ENCODE results near the gene PRXL2B.

The PRXL2B gene

DNA sequence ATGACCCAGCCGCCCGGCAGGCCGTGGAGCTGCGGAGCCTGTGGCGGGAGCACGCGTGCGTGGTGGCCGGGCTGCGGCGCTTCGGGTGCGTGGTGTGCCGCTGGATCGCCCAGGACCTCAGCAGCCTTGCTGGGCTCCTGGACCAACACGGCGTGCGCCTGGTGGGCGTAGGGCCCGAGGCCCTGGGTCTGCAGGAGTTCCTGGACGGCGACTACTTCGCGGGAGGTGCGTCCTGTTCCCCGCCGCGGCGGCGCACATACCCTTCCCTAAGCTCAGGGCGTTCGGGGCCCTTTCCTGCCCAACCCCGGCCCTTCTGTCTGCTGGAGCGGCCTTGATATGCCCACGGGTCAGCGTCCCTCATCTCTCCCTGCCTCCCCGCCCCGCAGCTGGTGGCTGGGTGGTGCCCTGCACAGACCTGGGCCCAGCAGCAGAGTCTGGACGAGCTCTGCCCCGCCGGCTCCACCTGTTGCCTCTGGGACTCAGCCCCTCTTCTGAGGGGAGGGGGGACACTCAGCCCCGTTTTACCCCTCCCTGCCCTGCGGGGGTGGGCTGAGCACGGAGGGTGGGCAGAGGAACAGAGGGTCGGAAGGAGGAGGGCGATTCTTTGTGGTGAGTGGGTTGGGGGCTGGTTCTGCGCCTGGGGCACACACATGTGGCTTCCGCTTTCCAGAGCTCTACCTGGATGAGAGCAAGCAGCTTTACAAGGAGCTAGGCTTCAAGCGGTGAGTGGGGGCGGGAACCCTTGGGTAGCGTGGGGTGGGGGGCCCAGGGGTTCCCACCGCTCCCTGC lies 688 bp downstream of the PRXL2B start:
- DNase-seq = peak; percentile 43

DNA sequence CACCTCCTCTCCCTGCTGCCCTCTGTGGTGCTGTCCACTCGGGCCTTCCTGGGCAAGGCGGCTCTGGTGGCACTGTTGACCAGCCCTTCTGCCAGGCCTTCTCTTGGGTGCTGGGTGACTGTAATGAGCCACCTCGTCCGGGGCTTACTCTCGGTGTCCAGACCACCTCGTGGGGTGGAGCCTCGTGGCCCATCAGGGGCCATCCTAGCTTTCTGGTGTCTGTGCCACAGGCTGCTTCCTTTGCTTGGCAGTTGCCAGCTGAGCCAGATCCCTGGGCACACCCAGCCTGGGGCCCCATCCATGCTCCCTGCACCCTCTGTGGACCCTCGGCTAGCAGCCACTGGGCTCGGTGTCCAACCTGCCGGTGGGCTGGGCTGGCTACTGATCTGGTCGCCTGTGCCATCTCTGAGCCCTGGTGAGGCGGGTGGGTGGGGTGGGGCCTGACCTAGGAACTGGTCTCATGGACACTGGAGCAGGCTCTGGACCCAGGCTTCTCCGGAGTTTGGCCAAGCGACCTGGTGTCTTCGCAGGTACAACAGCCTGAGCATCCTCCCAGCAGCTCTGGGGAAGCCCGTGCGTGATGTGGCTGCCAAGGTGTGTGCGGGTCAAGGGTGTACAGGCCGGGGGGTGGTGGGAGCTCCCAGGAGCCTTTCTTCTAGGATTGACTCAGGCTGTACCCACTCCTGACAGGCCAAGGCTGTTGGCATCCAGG lies 1.4 kb downstream of the PRXL2B start:
- no peak for DNase-seq

DNA sequence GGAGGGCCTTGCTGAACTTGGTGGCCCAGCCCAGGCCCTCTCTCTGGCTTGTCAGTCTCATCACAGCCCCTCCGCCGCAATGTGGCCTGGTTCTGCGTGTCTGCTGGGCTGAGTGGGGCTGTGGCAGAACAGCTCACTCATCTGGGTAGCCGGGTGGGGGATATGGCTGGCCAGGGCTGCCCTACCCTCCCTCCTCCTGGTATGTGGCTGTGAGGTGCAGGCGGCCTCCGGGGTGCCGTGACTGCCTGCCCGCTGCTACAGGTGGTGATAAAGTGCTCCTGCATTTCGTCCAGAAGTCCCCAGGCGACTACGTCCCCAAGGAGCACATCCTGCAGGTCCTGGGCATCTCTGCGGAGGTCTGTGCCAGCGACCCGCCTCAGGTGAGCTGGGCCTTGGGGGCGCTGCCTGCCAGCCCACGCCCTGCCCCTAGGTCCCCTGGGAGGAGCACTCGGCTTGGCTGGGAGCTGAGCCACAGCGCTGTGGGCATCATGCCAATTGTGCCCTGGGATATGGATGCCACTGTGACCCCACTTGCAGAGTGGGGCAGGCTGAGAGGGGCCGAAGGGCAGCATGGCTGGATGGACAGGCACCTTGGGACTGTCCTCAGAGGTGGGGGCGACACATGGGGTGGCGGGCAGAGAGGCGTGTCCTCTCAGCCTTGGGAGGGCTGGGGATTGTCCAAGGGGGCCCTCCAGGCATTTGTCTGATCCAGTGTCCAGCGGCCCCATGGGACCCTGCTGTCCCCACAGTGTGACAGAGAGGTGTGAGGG lies 2.3 kb downstream of the PRXL2B start:
- no peak for DNase-seq

DNA sequence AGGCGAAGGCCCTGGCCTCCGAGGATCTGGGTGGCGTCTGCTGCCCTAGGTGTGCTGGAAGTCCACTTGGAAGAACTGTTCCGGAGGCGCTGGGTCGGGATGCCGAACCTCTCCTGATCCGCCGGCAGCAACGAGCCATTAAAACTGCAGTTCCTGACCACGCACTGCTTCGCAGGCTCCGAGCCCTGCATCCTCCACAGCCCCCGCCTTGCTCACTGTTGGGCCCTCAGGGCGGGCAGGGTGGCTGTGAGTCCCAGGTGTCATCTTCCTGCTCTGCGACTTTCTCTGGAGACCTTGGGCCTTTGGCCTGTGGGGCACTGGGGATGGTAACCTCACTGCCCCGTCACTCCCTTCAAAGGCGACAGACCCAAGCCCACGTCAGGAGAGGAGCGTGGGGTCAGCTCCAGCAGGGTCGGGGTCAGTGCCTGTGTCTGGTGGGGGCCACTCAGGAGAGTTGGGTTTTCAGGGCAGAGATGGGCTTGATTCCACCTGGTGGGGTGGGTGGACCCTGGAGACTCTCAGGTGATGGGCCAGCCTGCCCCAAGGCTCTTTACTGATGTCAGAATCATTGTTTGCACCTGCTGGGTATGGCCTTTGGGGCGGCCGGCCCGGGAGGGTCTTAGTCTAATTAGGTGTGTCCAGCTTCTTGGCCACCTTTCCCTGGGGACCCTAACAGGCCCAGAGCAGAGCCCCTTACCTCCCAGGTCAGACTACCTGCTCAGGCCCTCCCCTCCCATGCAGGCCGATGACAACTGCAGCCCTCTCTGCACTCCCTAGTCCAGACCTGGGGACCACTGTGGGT lies 3.1 kb downstream of the PRXL2B start:
- no peak for DNase-seq

DNA sequence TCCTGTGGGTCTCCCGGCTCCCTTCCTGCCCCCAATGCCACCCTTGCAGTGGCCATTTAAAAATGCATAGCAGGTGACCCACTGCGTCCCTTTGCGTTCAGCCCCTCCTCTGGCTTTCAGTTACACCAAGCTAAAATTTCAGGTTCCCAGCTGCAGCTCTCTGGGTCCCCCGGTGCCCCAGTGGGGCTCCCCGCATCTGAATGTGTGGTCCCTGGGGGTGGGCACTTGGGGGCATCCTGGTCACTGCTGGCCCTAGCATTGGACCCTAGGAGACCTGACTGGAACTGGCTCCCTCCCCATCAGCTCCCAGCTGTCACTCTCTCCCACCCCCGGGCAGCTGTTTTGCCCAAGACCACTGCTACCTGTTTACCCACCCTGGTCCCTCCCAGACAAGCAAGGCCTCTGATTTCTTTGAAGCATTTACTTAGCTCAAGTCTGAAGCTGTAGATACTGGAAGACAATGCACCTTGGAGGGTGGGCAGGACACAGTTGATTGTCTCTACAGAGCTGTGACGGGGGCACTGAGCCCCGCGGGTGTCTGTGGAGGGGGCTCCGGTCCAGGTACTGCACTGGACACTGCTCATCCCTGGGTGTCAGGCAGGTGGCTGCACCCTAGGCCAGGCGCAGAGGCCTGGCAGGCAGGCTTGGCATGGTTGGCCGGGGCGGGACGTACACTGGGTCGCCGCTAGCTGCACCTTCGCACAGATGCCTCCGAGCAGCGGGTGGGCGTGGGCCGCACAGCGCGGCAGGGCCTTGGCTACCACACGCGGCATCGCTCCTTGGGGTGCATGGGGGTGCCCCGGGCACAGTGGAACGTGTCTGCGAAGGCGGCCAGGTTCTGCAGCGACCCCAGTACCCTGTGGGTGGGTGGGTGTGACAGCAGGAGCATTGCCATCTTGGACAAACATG lies 3.9 kb downstream of the PRXL2B start:
- no peak for DNase-seq

DNA sequence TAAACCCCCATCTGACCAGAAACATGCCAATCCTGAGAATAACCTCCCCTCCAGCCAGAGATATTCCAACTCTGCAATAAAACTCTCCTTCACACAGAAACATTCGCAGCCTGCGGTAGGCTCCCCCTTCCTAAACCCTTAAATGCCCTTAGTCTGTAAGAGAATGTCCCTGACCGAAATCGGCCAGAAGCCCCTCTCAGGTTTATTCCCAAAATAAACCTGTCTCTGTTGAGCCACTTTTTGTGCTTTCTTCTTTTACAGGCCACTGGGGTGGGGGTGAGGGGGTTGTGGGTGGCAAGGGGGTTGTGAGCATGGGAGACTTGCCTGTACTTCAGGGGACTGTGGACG lies 4.6 kb downstream of the PRXL2B start:
- no peak for DNase-seq

DNA sequence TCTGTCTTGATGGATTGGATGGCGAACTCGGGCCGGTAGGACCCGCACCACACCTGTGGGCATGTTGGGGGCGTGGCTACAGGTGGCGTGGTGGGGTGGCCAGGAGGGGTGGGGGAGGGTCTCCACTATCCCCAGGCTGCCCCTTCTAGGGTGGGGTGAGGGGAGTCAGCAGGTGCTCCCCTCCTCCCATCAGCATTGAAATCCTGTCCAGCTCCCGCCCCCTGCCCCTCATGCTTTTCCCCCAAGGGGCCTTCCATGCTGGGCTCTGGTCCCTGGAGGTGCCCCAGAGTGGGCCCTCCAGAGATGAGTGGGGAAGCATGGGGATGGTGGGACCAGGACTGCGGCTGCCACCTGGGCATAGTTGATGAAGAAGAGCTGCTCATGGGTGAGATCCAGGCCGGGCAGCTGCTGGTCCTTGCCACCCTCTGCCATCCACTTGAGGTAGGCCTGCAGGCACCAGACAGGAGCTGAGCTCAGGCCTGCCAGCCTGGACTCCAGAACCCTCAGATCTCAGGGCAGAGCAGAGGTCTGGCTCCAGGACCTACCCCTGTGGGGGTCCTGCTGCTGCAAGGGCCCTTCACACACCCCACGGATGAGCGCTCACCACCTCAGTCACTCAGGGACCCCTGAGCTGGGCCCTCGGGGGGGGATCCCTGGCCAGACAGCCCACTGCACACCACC lies 5.1 kb downstream of the PRXL2B start:
- no peak for DNase-seq

DNA sequence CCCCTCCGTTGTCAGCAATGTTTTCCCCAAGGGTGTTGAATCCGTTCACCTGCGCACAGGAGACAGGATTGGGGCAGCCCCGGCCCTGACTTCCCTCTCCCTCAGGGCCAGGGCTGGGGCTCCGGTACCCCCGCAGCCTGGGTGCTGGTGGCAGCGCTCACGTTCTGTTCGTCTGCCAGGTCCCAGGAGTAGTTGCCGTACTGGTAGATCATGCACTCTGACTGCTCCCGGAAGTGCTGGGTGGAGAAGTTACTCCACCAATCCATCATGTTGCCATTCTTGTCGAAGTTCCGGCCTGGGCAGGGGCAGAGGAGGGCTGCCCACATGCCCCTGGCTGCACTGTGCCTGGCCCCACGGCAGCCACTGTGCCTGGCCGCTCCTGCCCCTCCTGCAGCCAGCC lies 6.1 kb downstream of the PRXL2B start:
- DNase-seq = no peak

DNA sequence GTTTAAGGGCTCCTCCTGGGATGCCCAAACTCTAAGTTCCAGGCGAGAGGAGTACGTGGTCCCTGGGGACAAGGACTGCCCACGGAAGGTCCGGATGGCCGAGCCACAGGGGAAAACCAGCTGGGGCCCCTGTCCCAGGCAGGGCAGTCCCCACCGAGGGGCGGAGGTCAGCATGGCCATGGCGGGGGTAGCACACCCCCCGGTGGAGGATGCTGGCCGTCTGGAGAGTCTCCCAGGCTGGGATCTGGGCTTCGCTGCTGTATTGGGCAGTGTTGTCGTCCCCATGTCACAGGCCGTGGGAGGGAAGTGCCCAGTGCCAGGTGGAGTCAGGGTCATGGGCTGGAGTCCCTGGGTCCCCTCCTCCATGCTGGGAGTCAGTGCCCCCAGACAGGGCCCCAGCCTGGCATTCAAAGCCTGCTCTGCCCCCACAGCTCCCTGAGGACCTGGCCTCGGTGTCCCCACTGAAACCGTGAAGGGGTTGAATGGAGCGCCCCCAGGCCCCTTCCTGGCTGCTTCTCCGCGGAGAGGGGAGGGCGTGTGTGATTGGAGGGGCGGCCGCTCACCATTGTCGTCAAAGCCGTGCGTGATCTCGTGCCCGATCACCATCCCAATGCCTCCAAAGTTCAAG lies 6.8 kb downstream of the PRXL2B start:
- DNase-seq = no peak

DNA sequence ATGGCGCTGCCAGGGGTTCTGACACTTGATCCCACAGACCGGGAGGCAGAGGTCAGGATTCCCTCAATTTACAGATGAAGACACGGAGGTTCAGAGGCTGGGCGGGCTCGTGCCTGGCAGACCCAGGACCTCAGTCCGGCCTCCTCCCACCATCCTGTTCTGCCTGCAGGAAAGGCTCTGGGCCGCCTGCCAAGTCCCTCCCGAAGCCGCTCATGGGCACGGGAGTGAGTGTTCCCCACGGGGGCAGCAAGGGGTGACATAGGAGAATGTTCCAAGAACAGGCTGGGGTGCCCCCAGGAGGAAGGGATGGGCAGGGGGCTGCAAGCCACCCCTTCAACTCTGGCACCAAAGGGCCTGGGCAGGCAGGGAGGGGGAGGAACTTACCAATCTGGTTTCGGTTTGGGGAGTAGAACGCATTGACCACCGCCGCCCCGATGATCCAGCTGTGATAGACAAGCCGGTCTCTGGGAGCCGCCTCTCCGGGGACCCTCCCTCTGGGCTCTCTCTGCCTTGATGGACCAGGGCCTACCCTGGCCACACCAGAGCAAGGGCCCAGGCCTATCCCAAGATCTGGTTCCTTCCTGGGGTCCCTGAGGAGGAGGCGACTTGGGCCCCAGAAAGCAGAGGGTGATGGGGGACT lies 7.5 kb downstream of the PRXL2B start:
- no peak for DNase-seq

DNA sequence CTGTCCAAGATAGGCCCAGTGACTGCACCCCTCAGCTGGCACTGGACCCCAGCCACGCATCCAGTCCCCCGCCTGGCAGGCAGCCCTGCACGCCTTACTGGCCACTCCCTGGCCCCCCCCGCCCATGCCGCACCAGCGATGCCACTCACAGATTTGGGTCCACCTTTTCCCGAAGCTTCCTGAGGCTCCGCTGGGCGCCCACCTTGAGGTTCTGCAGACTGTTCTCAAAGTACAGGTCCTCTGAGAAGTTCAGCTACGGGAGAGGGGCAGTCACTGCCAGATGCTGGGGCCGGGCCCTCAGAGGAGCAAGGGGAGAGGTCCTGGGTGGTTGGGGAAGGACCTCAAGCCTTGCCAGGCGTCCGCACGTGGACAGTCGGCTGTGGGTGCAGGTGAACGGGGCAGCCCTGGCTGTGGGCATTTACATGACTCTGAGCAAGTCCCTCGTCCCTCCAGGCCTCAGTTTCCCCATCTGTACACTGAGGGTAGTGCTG lies 8.1 kb downstream of the PRXL2B start:
- no peak for DNase-seq

DNA sequence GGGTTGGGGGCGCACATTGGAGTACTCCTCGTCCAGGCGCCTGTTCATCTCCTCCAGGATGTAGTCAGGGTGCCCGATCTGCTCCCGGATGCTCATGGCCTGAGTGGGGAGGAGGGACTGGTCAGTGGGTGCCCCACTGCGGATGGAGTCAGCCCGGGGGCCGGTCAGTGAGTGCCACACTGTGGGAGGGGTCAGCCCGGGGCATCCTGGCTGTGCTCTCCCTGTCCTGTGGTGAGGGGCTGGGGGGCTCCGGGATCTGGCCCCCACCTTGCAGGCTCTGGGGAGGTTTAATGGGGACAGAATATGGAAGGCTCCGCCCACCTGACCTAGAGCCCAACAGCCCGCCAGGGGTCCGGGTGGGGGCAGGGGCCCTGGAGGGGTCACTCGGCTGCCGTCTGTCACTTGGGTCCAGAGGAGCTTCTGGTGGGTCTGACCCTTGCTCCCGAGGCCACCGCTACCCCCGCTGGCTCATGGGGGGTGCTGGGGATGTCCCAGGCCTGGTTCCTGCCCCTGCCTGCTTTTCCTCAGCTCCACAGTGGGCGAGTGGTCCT lies 8.8 kb downstream of the PRXL2B start:
- no peak for DNase-seq

DNA sequence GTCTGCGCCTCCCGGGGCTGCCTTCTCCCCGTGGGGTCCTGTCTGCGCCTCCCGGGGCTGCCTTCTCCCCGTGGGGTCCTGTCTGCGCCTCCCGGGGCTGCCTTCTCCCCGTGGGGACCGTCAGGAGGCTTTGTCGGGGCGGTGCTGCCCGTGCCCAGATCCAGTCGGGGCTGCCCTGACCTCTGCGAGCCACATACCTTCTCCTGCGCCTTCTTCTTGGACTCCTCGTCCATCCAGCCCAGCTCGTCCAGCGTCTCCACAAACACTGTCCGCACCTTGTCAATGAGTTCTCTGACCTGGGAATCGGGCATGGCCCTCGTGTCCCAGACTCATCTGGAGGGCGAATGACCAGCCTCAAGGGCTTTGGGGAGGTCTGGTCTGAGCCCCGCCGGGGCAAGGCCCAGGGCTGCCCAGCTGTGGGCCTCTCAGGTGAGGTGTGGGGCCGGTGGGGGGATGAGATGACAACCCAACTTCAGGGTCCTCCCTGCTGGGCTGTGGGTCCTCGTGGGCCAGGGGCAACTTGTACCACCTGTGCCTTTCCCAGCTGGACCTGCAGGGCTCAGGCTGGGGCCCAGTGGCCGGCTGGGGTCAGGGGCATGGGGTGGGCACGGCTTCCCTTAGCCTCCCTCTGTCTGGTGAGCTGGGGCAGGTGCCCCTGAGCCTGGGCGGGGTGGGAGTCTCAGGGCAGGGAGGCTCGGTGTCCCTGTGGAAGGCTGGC lies 9.4 kb downstream of the PRXL2B start:
- no peak for DNase-seq

DNA sequence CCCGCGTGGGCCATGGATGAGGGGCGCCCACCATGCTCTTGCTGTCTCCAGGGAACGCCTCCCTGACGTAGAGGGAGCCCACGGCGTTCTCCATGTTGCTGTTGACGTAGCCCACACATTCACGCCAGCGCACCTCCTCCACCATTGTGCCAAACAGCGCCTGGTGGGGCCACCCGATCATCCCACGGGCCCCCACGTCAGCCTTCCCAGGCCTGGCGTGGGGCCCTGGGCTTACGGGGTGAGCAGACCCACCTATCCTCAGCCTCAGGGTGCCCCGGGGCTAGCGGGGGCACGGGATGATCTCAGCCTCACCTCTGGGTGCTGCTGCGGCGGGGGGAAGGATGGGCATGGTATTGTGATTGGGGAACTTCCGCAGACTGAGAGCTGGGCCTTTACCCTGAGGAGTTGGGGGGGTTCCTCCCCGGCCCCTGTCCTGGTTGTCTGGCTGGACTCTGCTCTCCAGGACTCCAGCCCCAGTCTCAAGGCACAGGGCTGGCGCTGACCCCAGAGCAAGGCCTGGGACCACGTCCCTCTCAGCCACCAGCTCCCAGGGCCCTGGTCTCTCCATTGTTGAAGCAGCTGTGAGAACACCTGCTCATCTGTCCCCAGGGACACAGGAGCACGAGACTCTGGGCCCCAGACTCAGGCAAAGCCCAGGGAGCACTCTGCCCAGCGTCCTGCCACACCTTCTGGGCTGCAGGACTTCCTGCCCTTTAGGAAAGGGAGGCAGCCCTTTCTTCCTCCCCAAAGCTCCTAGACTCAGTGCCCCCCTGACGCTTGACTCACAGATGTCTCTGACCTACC lies 10.2 kb downstream of the PRXL2B start:
- DNase-seq = no peak

DNA sequence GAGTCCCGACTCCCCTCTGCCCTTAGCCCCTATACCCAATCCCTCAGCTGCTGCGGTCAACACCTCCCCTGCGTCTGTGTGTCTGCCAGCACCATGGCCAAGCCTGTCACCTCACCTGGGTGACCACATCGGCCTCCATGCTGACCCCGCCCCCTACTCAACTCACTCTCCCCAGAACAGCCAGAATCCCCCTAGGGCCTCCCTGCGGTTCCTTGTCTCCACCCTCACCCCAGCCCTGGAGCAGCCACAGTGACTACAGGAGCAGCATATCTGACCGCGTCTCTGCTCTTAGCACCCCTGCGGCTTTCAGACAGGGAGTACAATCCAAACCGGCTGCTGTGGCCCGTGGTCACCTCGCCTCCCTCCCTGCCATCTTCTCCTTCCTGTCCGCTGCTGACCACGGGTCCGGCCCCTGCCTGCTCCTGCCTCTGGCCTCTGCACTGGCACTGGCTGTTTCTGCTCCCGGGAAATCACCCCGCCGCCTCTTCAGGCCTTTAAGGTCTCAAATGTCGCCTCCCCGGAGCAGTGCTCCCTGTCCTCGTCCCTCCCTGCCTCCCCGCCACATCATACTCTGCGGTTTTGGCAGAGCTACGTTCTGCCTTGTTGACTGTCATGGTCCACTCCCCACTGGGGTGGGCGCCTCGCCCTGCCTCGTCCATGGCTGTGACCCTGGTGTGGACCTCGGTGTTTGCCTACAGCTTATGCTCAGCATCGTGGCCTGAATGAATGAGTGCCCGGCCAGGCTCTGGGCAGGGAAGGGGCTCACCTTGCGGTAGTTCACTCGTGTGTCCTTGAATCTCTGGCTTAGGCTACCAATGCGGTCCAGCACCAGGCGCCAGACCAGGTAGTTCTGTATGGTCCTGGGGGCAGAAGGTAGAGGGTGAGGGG lies 11.1 kb downstream of the PRXL2B start:
- DNase-seq = no peak

DNA sequence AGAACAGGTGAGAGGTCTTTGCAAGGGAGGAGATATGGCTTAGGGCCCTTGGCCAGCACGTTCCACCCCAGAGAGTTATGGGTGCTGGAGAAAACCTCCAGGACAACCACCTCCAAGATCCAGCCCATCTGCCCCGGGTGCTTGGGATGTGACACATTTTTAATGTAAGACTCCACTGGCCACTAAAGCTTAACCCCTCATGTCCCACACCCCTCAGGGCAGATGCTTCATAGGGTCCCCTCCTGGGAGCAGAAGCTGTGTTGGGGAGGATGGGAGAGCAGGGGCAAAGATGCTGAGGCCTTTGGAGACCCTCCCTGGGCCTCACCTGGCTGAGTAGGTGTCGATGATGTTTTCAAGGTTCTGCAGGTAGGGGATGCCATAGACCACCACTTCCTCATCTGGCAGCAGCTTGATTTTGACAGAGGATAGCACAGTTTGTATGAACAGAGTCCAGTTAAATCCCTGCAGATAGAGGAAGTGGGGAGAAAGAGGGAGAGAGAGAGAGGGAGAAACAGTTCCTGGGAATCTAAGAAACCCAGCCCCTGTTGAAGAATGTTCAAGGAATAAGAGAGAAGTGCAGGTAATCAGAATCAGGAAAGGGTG lies 11.9 kb downstream of the PRXL2B start:
- no peak for DNase-seq

Measured in hematopoietic multipotent progenitor cell treated with erythropoietin and hydrocortisone succinate and interleukin-3 and kit ligand, for 8 days (in vitro differentiated cells).